Measurements from ENCODE around the gene TRAF7.

Gene TRAF7

GRCh38 chr16:2226245-2226793 lies 70.7 kb downstream of the TRAF7 start:
- TF ChIP-seq CTCF (IDR thresholded peaks at IDR 0.05; ENCODE audit: low read depth, low read length): no peak

GRCh38 chr16:2226918-2227317 lies 71.3 kb downstream of the TRAF7 start:
- no peak overlapping the region for H3K4me3 ChIP-seq (ENCODE audit: low read depth, low read length)
- no peak for TF ChIP-seq CTCF (IDR thresholded peaks at IDR 0.05; ENCODE audit: low read depth, low read length)

More at GRCh38 chr16:2226245-2226793, 70.7 kb downstream of the TRAF7 start:
- no peak overlapping the region for H3K4me3 ChIP-seq (ENCODE audit: low read depth, low read length)

Data from WI38 (cell line).